GM19438 (cell line): ENCODE results near the gene PLEKHA8.
"Not testable (repeated sequence)": the region's sequence is repeated elsewhere in the genome, so short reads cannot be mapped to it uniquely, and the experiment has no call there.

Experiments used
- ATAC-seq: cut with Tn5 transposase; IDR thresholded peaks from one replicate; pipeline ENCODE4 v1.9.1; 2021; ENCODE audit warnings: low read depth; ENCODE audit not compliant: unreplicated experiment

PLEKHA8 gene

GRCh38 chr7:30091987-30092386, 63.8 kb downstream of the PLEKHA8 start:
- ATAC-seq = no peak

- no peak for ATAC-seq
Measured at GRCh38 chr7:30093420-30093952, 65.3 kb downstream of the PLEKHA8 start.

- not testable (repeated sequence) for ATAC-seq
Measured at GRCh38 chr7:30098599-30098998, 70.4 kb downstream of the PLEKHA8 start.

GRCh38 chr7:30102281-30102680, 74.1 kb downstream of the PLEKHA8 start:
- ATAC-seq = no peak

GRCh38 chr7:30104157-30104556, 75.9 kb downstream of the PLEKHA8 start:
- ATAC-seq = no peak

- no peak for ATAC-seq
Measured at GRCh38 chr7:30112103-30112713, 84.0 kb downstream of the PLEKHA8 start.

- no peak for ATAC-seq
Measured at GRCh38 chr7:30113144-30113543, 84.9 kb downstream of the PLEKHA8 start.

- no peak for ATAC-seq
Measured at GRCh38 chr7:30114536-30115238, 86.5 kb downstream of the PLEKHA8 start.

- ATAC-seq = no peak
Measured at GRCh38 chr7:30115709-30116297, 87.6 kb downstream of the PLEKHA8 start.

- ATAC-seq = no peak
Measured at GRCh38 chr7:30116771-30117170, 88.6 kb downstream of the PLEKHA8 start.

GRCh38 chr7:30117896-30118295, 89.7 kb downstream of the PLEKHA8 start:
- ATAC-seq = no peak

GRCh38 chr7:30119890-30120577, 91.8 kb downstream of the PLEKHA8 start:
- no peak for ATAC-seq

- no peak for ATAC-seq
Measured at GRCh38 chr7:30133736-30134610, 105.8 kb downstream of the PLEKHA8 start.

- ATAC-seq = peak; percentile 84
Measured at GRCh38 chr7:30134611-30135300, 106.5 kb downstream of the PLEKHA8 start, which contains the start of gene MTURN. TSS of gene MTURN (plus strand) at chr7:30134986. CDS start at chr7:30135137, 151 bp downstream.

GRCh38 chr7:30135301-30136116, 107.3 kb downstream of the PLEKHA8 start:
- ATAC-seq = peak; percentile 27

- ATAC-seq = no peak
Measured at GRCh38 chr7:30136117-30136731, 108.0 kb downstream of the PLEKHA8 start.

GRCh38 chr7:30136743-30137485, 108.7 kb downstream of the PLEKHA8 start:
- ATAC-seq = no peak
